H1 (cell line): Measurements from ENCODE around the gene ZBTB45.

ENCODE experiments used
- EP300 ChIP-seq, 2 experiments: IDR thresholded peaks; 1 replicate in 1 of 2; 2 replicates in 1 of 2; pipeline ENCODE4 v1.6.1; 2011 to 2012; ENCODE audit warnings: low read depth in 2 of 2, low read length in 2 of 2, mild to moderate bottlenecking in 2 of 2, borderline replicate concordance in 1 of 2, inconsistent platforms in 1 of 2, moderate library complexity in 1 of 2
- JUN ChIP-seq: IDR thresholded peaks from 2 replicates; pipeline ENCODE4 v1.6.1; 2011; ENCODE audit warnings: low read depth, mild to moderate bottlenecking, improper control_type of control experiment, low read length
- JUND ChIP-seq: IDR thresholded peaks from 2 replicates; pipeline ENCODE4 v1.6.1; 2011; ENCODE audit warnings: mild to moderate bottlenecking, improper control_type of control experiment, low read length
- POLR2A ChIP-seq, 2 experiments: IDR thresholded peaks; 1 replicate in 1 of 2; 2 replicates in 1 of 2; pipeline ENCODE4 v1.6.1; 2011; ENCODE audit warnings: low read depth in 2 of 2, low read length in 2 of 2, mild to moderate bottlenecking in 2 of 2; ENCODE audit errors: control extremely low read depth in 1 of 2
- POLR2AphosphoS5 ChIP-seq: IDR thresholded peaks from 2 replicates; pipeline ENCODE4 v1.6.1; 2011; ENCODE audit warnings: low read depth, low read length
- YY1 ChIP-seq: IDR thresholded peaks from 2 replicates; pipeline ENCODE4 v1.6.1; 2011; ENCODE audit warnings: low read depth, mild to moderate bottlenecking, low read length
- TF ChIP-seq, protein P1 (sequence below), 3 experiments: IDR thresholded peaks; 1 replicate in 2 of 3; 2 replicates in 1 of 3; pipeline versions ENCODE4 v1.5.1 to v1.6.1; 2011; ENCODE audit warnings: low read length in 3 of 3, mild to moderate bottlenecking in 3 of 3, inconsistent platforms in 2 of 3, low read depth in 1 of 3, moderate library complexity in 1 of 3; ENCODE audit not compliant: insufficient read depth in 1 of 3; ENCODE audit errors: control extremely low read depth in 1 of 3
- TF ChIP-seq, protein P2 (sequence below): IDR thresholded peaks from 2 replicates; pipeline ENCODE4 v1.6.1; 2011; ENCODE audit warnings: low read length, improper control_type of control experiment

DNA sequence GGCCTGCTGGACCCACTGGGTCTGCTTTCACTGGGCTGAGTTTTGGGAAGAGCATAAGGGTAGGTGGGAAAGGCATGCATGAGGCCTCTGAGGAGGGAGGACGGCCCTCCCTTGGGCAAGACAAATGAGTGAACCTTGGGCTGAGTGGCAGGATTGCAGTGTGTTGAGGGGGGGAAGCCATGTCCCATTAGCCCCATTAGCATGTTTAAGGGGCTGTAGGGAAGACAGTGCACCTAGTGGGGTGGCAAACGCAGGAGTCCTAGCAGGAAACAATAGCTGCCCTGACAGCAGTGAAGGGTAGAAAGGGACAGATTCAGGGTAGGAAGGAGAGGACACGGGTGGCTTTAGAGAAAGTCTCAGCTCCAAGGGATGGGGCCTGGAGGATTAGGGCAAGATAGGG lies 3.1 kb upstream of the ZBTB45 start:
- TF ChIP-seq POLR2A (IDR thresholded peaks at IDR 0.05; ENCODE audit: control extremely low read depth in 1 of 2, low read depth in 2 of 2, low read length in 2 of 2) (no peak), POLR2AphosphoS5 (no peak), JUN (no peak), EP300 (IDR thresholded peaks at IDR 0.05; ENCODE audit: borderline replicate concordance in 1 of 2, low read depth in 2 of 2, low read length in 2 of 2) (no peak), YY1 (no peak), JUND (no peak)
- TF ChIP-seq, protein P1, sequence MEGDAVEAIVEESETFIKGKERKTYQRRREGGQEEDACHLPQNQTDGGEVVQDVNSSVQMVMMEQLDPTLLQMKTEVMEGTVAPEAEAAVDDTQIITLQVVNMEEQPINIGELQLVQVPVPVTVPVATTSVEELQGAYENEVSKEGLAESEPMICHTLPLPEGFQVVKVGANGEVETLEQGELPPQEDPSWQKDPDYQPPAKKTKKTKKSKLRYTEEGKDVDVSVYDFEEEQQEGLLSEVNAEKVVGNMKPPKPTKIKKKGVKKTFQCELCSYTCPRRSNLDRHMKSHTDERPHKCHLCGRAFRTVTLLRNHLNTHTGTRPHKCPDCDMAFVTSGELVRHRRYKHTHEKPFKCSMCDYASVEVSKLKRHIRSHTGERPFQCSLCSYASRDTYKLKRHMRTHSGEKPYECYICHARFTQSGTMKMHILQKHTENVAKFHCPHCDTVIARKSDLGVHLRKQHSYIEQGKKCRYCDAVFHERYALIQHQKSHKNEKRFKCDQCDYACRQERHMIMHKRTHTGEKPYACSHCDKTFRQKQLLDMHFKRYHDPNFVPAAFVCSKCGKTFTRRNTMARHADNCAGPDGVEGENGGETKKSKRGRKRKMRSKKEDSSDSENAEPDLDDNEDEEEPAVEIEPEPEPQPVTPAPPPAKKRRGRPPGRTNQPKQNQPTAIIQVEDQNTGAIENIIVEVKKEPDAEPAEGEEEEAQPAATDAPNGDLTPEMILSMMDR (IDR thresholded peaks at IDR 0.05; ENCODE audit: control extremely low read depth in 1 of 3, insufficient read depth in 1 of 3, low read depth in 1 of 3, low read length in 3 of 3), result no peak
- TF ChIP-seq, protein P2, sequence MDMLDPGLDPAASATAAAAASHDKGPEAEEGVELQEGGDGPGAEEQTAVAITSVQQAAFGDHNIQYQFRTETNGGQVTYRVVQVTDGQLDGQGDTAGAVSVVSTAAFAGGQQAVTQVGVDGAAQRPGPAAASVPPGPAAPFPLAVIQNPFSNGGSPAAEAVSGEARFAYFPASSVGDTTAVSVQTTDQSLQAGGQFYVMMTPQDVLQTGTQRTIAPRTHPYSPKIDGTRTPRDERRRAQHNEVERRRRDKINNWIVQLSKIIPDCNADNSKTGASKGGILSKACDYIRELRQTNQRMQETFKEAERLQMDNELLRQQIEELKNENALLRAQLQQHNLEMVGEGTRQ, result no peak
